NT2/D1 (cell line): ENCODE data around the gene GFOD1.
"Not testable (repeated sequence)": the region's sequence is repeated elsewhere in the genome, so short reads cannot be mapped to it uniquely, and the experiment has no call there.

Experiments used
- DNase-seq: peaks from one replicate; pipeline ENCODE4 v3.0.0-alpha.2; 2011; ENCODE audit warnings: low read depth, low spot score
- H3K27me3 ChIP-seq: 2 replicates; pipeline ENCODE4 v1.6.0; 2011; ENCODE audit warnings: mild to moderate bottlenecking; ENCODE audit not compliant: insufficient read length, insufficient read depth
- H3K36me3 ChIP-seq: 2 replicates; pipeline ENCODE4 v1.6.1; 2011; ENCODE audit warnings: mild to moderate bottlenecking, low read length, mixed read lengths; ENCODE audit not compliant: insufficient read depth, insufficient read length
- H3K4me1 ChIP-seq: 2 replicates; pipeline ENCODE4 v1.5.1; 2011; ENCODE audit not compliant: insufficient read depth, insufficient read length
- H3K4me3 ChIP-seq: 2 replicates; pipeline ENCODE4 v1.5.1; 2011; ENCODE audit warnings: low read depth; ENCODE audit not compliant: insufficient read length
- H3K9ac ChIP-seq: 2 replicates; pipeline ENCODE4 v1.6.0; 2011; ENCODE audit warnings: low read depth; ENCODE audit not compliant: insufficient read length
- H3K9me3 ChIP-seq: 2 replicates; pipeline ENCODE4 v1.5.1; 2011; ENCODE audit warnings: mild to moderate bottlenecking, low read length; ENCODE audit not compliant: insufficient read depth
- SUZ12 ChIP-seq: IDR thresholded peaks from 2 replicates; pipeline ENCODE4 v1.6.1; 2011; ENCODE audit not compliant: insufficient read length, insufficient read depth; ENCODE audit errors: extremely low read depth
- YY1 ChIP-seq: IDR thresholded peaks from 2 replicates; pipeline ENCODE4 v1.6.1; 2011; ENCODE audit not compliant: insufficient read length, insufficient read depth
- ZNF274 ChIP-seq: IDR thresholded peaks from 2 replicates; pipeline ENCODE4 v1.6.1; 2011; ENCODE audit warnings: mild to moderate bottlenecking, low read depth, low read length

The GFOD1 gene

GRCh38 chr6:13517116-13517515, 29.7 kb upstream of the GFOD1 start:
- H3K36me3 ChIP-seq = no peaks in the 10 kb centered on the region
- H3K9me3 ChIP-seq = no peaks in the 10 kb centered on the region
- no peak overlapping the region for H3K9ac ChIP-seq
- no peaks in the 10 kb centered on the region for H3K27me3 ChIP-seq
- no peaks in the 10 kb centered on the region for H3K4me1 ChIP-seq
- H3K4me3 ChIP-seq = no peak overlapping the region
- DNase-seq = no peak
- no peak for TF ChIP-seq SUZ12
- no peak for TF ChIP-seq ZNF274
- TF ChIP-seq YY1 = no peak

GRCh38 chr6:13515912-13516311, 28.5 kb upstream of the GFOD1 start:
- Histone ChIP-seq H3K27me3 (no peaks in the 10 kb centered on the region), H3K4me3 (no peak overlapping the region), H3K36me3 (no peaks in the 10 kb centered on the region), H3K9me3 (no peaks in the 10 kb centered on the region), H3K9ac (no peak overlapping the region), H3K4me1 (no peaks in the 10 kb centered on the region)
- TF ChIP-seq YY1 (no peak), ZNF274 (no peak), SUZ12 (no peak)
- no peak for DNase-seq

DNA sequence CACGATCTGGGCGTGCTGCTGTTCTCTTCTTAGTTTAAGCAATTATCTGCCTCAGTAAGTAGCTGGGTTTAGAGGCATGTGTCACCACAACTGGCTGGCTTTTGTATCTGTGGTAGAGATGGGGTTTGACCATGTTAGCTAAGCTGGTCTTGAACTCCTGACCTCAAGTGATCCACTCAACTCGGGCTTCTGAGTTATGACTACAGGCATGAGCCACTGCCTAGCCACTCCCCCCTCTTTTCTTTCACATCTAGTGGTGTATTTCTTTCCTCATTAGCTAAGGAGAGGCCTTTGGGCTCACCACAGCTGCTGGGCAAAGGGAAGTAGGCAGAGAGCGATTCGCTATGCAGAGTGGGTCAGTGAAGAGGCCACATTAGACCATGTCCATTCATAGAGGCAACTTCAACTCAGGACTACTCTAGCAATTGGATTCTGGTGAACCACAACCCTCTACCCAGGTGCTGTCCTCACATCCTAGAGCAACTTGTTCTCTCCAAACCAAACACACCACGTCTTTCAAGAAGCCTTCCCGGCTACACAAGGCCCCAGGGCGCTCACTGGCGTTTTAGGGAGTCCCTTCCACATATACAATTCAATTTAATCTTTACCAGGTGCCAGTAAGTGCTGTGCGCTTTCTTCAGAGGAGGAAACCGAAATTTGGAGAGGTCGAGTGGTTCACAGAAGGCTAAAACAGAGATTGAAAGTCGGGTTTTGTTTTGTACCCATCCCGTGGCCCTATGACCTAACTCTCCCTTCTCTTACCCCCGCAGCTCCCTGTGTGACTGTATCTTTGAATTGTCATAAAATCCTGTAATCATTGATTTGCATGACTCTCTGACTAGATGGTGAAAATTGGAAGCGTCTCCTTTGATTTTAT, 26.5 kb upstream of the GFOD1 start:
- Histone ChIP-seq H3K4me3 (no peak overlapping the region), H3K9ac (no peak overlapping the region), H3K27me3 (no peaks in the 10 kb centered on the region), H3K4me1 (no peaks in the 10 kb centered on the region), H3K9me3 (no peaks in the 10 kb centered on the region), H3K36me3 (no peaks in the 10 kb centered on the region)
- TF ChIP-seq YY1 (no peak), ZNF274 (no peak), SUZ12 (no peak)
- no peak for DNase-seq

DNA sequence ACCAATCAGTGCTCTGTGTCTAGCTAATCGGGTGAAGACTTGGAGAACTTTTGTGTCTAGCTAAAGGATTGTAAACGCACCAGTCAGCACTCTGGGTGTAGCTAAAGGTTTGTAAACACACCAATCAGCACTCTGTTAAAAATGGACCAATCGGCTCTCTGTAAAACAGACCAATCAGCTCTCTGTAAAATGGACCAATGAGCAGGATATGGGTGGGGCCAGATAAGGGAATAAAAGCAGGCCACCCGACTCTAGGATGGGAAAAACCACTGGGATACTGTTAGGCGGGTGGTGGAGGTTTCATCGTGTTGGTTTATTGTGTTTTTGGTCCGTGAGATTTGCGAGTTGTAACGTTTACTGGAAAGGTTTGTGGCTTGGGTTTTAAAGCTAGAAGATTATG, 25.5 kb upstream of the GFOD1 start:
- TF ChIP-seq SUZ12 = no peak
- TF ChIP-seq ZNF274 = no peak
- no peak for TF ChIP-seq YY1
- Histone ChIP-seq H3K9ac (no peak overlapping the region), H3K4me3 (no peak overlapping the region), H3K36me3 (no peaks in the 10 kb centered on the region), H3K4me1 (no peaks in the 10 kb centered on the region), H3K9me3 (no peaks in the 10 kb centered on the region), H3K27me3 (no peaks in the 10 kb centered on the region)
- DNase-seq = no peak

- Histone ChIP-seq H3K27me3 (no peaks in the 10 kb centered on the region), H3K4me3 (no peak overlapping the region), H3K9ac (no peak overlapping the region), H3K36me3 (no peaks in the 10 kb centered on the region), H3K4me1 (no peaks in the 10 kb centered on the region), H3K9me3 (no peaks in the 10 kb centered on the region)
- TF ChIP-seq ZNF274 (no peak), SUZ12 (no peak), YY1 (no peak)
- DNase-seq = no peak
Observed at GRCh38 chr6:13511913-13512717, 24.7 kb upstream of the GFOD1 start.

DNA sequence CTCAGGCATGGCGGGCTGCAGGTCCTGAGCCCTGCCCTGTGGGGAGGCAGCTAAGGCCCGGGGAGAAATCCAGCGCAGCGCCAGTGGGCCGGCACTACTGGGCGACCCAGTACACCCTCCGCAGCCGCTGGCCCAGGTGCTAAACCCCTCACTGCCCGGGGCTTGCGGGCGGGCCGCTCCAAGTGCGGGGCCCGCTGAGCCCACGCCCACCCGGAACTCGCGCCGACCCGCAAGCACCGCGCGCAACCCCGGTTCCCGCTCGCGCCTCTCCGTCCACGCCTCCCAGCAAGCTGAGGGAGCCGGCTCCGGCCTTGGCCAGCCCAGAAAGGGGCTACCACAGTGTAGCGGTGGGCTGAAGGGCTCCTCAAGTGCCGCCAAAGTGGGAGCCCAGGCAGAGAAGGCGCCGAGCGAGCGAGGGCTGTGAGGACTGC, 23.8 kb upstream of the GFOD1 start:
- not testable (repeated sequence) for H3K4me1 ChIP-seq, H3K4me3 ChIP-seq, H3K36me3 ChIP-seq, H3K27me3 ChIP-seq, H3K9me3 ChIP-seq, H3K9ac ChIP-seq, DNase-seq

- not testable (repeated sequence) for H3K9ac ChIP-seq, DNase-seq, H3K9me3 ChIP-seq, H3K36me3 ChIP-seq, H3K27me3 ChIP-seq, H3K4me1 ChIP-seq, H3K4me3 ChIP-seq
Observed at GRCh38 chr6:13510433-13510832, 23.0 kb upstream of the GFOD1 start.
